Keratinocyte (primary cell): Measurements from ENCODE around the gene CCDC69. TPM values are rescaled to one million over a fixed set of nuclear protein-coding genes. Genes with fewer than 3 reads are reported as not detected.

ENCODE experiments used
- DNase-seq: peaks from one replicate; pipeline ENCODE4 v3.0.0-alpha.2; 2011; ENCODE audit warnings: low read depth, missing footprints, low spot score
- FAIRE-seq: peaks from 2 replicates; lab custom pipeline; 2011; peaks lifted over from hg19 to GRCh38; lab: Jason Lieb, UNC
- H2AFZ ChIP-seq: 2 replicates; pipeline ENCODE4 v1.6.0; 2012; ENCODE audit warnings: low read length, control low read depth, inconsistent platforms; ENCODE audit not compliant: control insufficient read depth
- H3K27ac ChIP-seq: 2 replicates; pipeline ENCODE4 v1.5.1; 2011; ENCODE audit warnings: low read length; ENCODE audit not compliant: control insufficient read depth, insufficient read depth
- H3K27me3 ChIP-seq: 3 replicates; pipeline ENCODE4 v1.6.0; 2011; ENCODE audit warnings: low read length; ENCODE audit not compliant: control insufficient read depth, insufficient read depth; ENCODE audit errors: extremely low read depth
- H3K36me3 ChIP-seq, 2 experiments: 2 replicates in 1 of 2; 3 replicates in 1 of 2; pipeline ENCODE4 v1.5.1; 2011; ENCODE audit warnings: low read length in 2 of 2, mild to moderate bottlenecking in 1 of 2; ENCODE audit not compliant: control insufficient read depth in 2 of 2, insufficient read depth in 2 of 2; ENCODE audit errors: extremely low read depth in 1 of 2
- H3K4me1 ChIP-seq: 3 replicates; pipeline ENCODE4 v1.5.1; 2011; ENCODE audit warnings: low read length; ENCODE audit not compliant: control insufficient read depth, insufficient read depth; ENCODE audit errors: extremely low read depth
- H3K4me2 ChIP-seq: 3 replicates; pipeline ENCODE4 v1.6.0; 2011; ENCODE audit warnings: low read depth, low read length; ENCODE audit not compliant: control insufficient read depth, insufficient read depth; ENCODE audit errors: extremely low read depth
- H3K4me3 ChIP-seq, 3 experiments: fragments of 200-600 bp in 1 of 3; sonication (generic) in 1 of 3; 2 replicates in 2 of 3; 3 replicates in 1 of 3; pipeline ENCODE4 v1.5.1; 2011 to 2016; ENCODE audit warnings: low read length in 3 of 3, mild to moderate bottlenecking in 3 of 3, control low read depth in 2 of 3, inconsistent platforms in 1 of 3, low read depth in 1 of 3, mixed read lengths in 1 of 3, mixed run types in 1 of 3, moderate library complexity in 1 of 3; ENCODE audit not compliant: control insufficient read depth in 2 of 3, insufficient read depth in 2 of 3; ENCODE audit errors: extremely low read depth in 1 of 3
- H3K79me2 ChIP-seq: 2 replicates; pipeline ENCODE4 v1.6.0; 2012; ENCODE audit warnings: low read length; ENCODE audit not compliant: control insufficient read depth, insufficient read depth
- H3K9ac ChIP-seq: 3 replicates; pipeline ENCODE4 v1.6.0; 2011; ENCODE audit warnings: low read length; ENCODE audit not compliant: control insufficient read depth, insufficient read depth; ENCODE audit errors: extremely low read depth
- H3K9me1 ChIP-seq: 3 replicates; pipeline ENCODE4 v1.6.0; 2011; ENCODE audit warnings: low read length; ENCODE audit not compliant: control insufficient read depth, insufficient read depth; ENCODE audit errors: extremely low read depth
- H3K9me3 ChIP-seq: 2 replicates; pipeline ENCODE4 v1.5.1; 2012; ENCODE audit warnings: low read depth, low read length; ENCODE audit not compliant: control insufficient read depth
- H4K20me1 ChIP-seq: 3 replicates; pipeline ENCODE4 v1.6.0; 2011; ENCODE audit warnings: low read length; ENCODE audit not compliant: control insufficient read depth, insufficient read depth; ENCODE audit errors: extremely low read depth
- EZH2 ChIP-seq: IDR thresholded peaks from one replicate; pipeline ENCODE4 v1.6.1; 2012; ENCODE audit warnings: inconsistent platforms, mild to moderate bottlenecking, low read length, moderate library complexity
- dilution Hi-C: fragments of 300-500 bp; cut with MboI; formaldehyde crosslinking; loops from one replicate; pipeline ENCODE4 v1.7.0; 2020; ENCODE audit warnings: low sequenced_read_pairs; ENCODE audit not compliant: extremely low pct_ligation_motif_present
- polyA plus RNA-seq, 5 experiments: library from polyadenylated mRNA; depleted of rRNA in 3 of 5; stranded (reverse) in 3 of 5; stranded (forward) in 1 of 5; unstranded in 1 of 5; fragments of >200 nt; gene quantifications; 1 replicate in 1 of 5; 2 replicates in 3 of 5; 3 replicates in 1 of 5; pipeline versions ENCODE4 v1.2.1 to v1.2.3, GENCODE V29; 2011 to 2012; ENCODE audit warnings: missing spikeins in 2 of 5, low read depth in 1 of 5, low replicate concordance in 1 of 5
- TF ChIP-seq, protein P1 (sequence below), 3 experiments: IDR thresholded peaks in 1 of 3; conservative IDR thresholded peaks in 1 of 3; optimal IDR thresholded peaks in 1 of 3; 2 replicates in 2 of 3; 3 replicates in 1 of 3; pipeline versions ENCODE3 to v1.5.1; 2011; ENCODE audit warnings: low read length in 3 of 3, mild to moderate bottlenecking in 3 of 3, moderate library complexity in 2 of 3, control low read depth in 1 of 3, inconsistent platforms in 1 of 3; ENCODE audit not compliant: insufficient read depth in 2 of 3; ENCODE audit errors: extremely low read depth in 1 of 3

Gene CCDC69
- polyA plus RNA-seq, 1 donor (not counting 4 experiments of a cell fraction or from before 2014, with no cell fraction given), result 4.1 TPM

DNA sequence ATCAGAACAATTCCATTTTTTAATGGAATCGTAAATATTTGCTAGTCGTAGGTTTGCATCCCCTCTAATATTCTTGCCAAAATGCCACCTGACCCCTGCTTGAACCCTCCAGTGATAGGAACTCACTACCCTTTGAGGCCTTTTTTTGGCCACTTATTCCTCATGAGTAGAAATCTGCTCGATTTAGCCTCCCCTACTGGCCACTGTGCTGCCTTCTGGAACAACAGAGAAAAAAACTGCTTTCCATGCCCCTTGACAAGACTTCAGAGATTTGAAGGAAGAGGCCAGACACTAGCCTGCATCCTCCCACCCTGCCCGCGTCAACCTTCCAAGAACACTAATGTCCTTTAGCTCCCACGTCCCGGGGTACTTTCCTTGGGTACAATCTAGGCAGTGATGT is 4.1 kb downstream of the CCDC69 start:
- no peaks in the 10 kb centered on the region for H3K27me3 ChIP-seq
- H3K27ac ChIP-seq, result no peak overlapping the region
- no peaks in the 10 kb centered on the region for H3K9me1 ChIP-seq
- no peak overlapping the region for H3K9ac ChIP-seq
- H3K36me3 ChIP-seq, result no peaks in the 10 kb centered on the region
- no peaks in the 10 kb centered on the region for H3K79me2 ChIP-seq
- no peak overlapping the region for H2AFZ ChIP-seq
- no peaks in the 10 kb centered on the region for H4K20me1 ChIP-seq
- dilution Hi-C loops, result no loop called here
- H3K4me3 ChIP-seq, result no peak overlapping the region
- TF ChIP-seq, protein P1, sequence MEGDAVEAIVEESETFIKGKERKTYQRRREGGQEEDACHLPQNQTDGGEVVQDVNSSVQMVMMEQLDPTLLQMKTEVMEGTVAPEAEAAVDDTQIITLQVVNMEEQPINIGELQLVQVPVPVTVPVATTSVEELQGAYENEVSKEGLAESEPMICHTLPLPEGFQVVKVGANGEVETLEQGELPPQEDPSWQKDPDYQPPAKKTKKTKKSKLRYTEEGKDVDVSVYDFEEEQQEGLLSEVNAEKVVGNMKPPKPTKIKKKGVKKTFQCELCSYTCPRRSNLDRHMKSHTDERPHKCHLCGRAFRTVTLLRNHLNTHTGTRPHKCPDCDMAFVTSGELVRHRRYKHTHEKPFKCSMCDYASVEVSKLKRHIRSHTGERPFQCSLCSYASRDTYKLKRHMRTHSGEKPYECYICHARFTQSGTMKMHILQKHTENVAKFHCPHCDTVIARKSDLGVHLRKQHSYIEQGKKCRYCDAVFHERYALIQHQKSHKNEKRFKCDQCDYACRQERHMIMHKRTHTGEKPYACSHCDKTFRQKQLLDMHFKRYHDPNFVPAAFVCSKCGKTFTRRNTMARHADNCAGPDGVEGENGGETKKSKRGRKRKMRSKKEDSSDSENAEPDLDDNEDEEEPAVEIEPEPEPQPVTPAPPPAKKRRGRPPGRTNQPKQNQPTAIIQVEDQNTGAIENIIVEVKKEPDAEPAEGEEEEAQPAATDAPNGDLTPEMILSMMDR (optimal IDR thresholded peaks at IDR 0.05 in 1 of 3, IDR thresholded peaks at IDR 0.05 in 1 of 3, conservative IDR thresholded peaks at IDR 0.05 in 1 of 3; ENCODE audit: extremely low read depth in 1 of 3, insufficient read depth in 2 of 3, low read length in 3 of 3), result no peak
- no peak for TF ChIP-seq EZH2
- FAIRE-seq (no peak), DNase-seq (no peak)
- H3K4me1 ChIP-seq, result peaks cover 4% of the 10 kb centered on the region
- no peaks in the 10 kb centered on the region for H3K9me3 ChIP-seq
- no peak overlapping the region for H3K4me2 ChIP-seq

DNA sequence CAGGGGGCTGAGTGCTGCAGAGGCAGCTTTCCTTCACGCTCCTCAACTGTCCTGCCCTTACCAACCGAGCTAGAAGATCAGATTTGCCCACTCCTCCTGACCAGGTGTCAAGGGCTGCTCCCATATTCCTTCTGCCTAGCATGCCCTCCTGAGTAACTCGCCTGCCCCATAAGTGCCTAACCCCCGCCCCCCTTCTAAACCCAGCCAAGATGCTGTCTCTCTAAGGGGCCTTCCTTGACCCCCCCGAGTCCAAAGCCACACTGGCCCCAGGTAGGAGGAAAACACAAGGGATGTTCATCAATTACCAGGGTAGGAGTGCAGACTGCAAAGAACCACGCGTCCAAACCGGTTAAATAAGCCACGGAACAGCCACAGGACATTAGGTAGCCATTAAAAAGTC is 4.8 kb downstream of the CCDC69 start:
- Histone ChIP-seq H3K9me1 (no peaks in the 10 kb centered on the region), H3K36me3 (no peaks in the 10 kb centered on the region), H2AFZ (no peak overlapping the region), H3K27ac (no peak overlapping the region), H3K9ac (no peak overlapping the region), H3K4me3 (no peak overlapping the region), H3K4me1 (peaks cover 8% of the 10 kb centered on the region), H3K4me2 (no peak overlapping the region), H3K9me3 (no peaks in the 10 kb centered on the region), H4K20me1 (no peaks in the 10 kb centered on the region), H3K27me3 (no peaks in the 10 kb centered on the region), H3K79me2 (no peaks in the 10 kb centered on the region)
- DNase-seq (no peak), FAIRE-seq (no peak)
- dilution Hi-C loops, result no loop called here
- TF ChIP-seq EZH2, result no peak
- TF ChIP-seq, protein P1 (optimal IDR thresholded peaks at IDR 0.05 in 1 of 3, IDR thresholded peaks at IDR 0.05 in 1 of 3, conservative IDR thresholded peaks at IDR 0.05 in 1 of 3; ENCODE audit: extremely low read depth in 1 of 3, insufficient read depth in 2 of 3, low read length in 3 of 3), result no peak
